Left lung (tissue), 10 donors: ENCODE measurements around the gene STK39. TPM values are rescaled to one million over a fixed set of nuclear protein-coding genes. Genes with fewer than 3 reads are reported as not detected.

Experiments
- ATAC-seq: fragments of 200-7000 bp; cut with Tn5 transposase; one replicate; pipeline ENCODE4 v1.9.1; 2020; ENCODE audit warnings: moderate library complexity
- DNase-seq, 4 donors: peaks; one replicate each; pipeline ENCODE4 v3.0.0-alpha.2; 2013 to 2020
- H3K27ac ChIP-seq, 2 donors: fragments of 200-600 bp; sonication (generic) in 1 of 2; one replicate each; pipeline versions ENCODE4 v1.5.0 to v1.8.0; 2020 to 2021
- H3K27me3 ChIP-seq, 2 donors: fragments of 200-600 bp; sonication (generic) in 1 of 2; one replicate each; pipeline versions ENCODE4 v1.5.0 to v1.8.0; 2020 to 2021
- H3K36me3 ChIP-seq, 2 donors: fragments of 200-600 bp; sonication (generic) in 1 of 2; one replicate each; pipeline versions ENCODE4 v1.5.0 to v1.8.0; 2020 to 2021
- H3K4me1 ChIP-seq, 2 donors: fragments of 200-600 bp; one replicate each; pipeline ENCODE4 v1.8.0; 2021
- H3K4me3 ChIP-seq, 2 donors: fragments of 200-600 bp; sonication (generic) in 1 of 2; one replicate each; pipeline versions ENCODE4 v1.5.0 to v1.8.0; 2020 to 2021; ENCODE audit warnings: mild to moderate bottlenecking in 1 of 2
- H3K9me3 ChIP-seq, 2 donors: fragments of 200-600 bp; sonication (generic) in 1 of 2; one replicate each; pipeline versions ENCODE4 v1.5.0 to v1.8.0; 2020 to 2021
- intact Hi-C, 2 donors: fragments of 100-400 bp; cut with DNase I; formaldehyde crosslinking; loops; one replicate each; pipeline versions ENCODE4 v1.11.2 to v1.14.2; 2022
- polyA plus RNA-seq, 6 donors: library from polyadenylated mRNA; unstranded; fragments of 120-200 nt; gene quantifications; one replicate each; pipeline ENCODE4 v1.2.1, GENCODE V29; 2013; ENCODE audit not compliant: insufficient read length in 6 of 6
- total RNA-seq, 2 donors: library from RNA; stranded (reverse); fragmentation: NEBNext Ultra II Directional; extraction: Animal tissue kit (Norgen Biotek cat#: 25700); gene quantifications; one replicate each; pipeline ENCODE4 v1.2.1, GENCODE V29; 2021
- TF ChIP-seq, protein P1 (sequence below), 2 donors: fragments of 200-600 bp; sonication (generic) in 1 of 2; IDR thresholded peaks; one replicate each; pipeline versions ENCODE4 v1.5.0 to v1.8.0; 2021; ENCODE audit warnings: antibody characterized with exemption in 2 of 2
- donor health status: DM: no; HTN: yes; CAD: no.
- donor health status: DM: no; HTN: no; CAD: no.

STK39 gene
- total and polyA plus RNA-seq, 8 donors, result 15.7 to 31.3 (median 27.0) TPM

- Histone ChIP-seq H3K36me3 (no peaks in the 10 kb centered on the region), H3K9me3 (no peaks in the 10 kb centered on the region), H3K27ac (no peak overlapping the region), H3K4me1 (no peaks in the 10 kb centered on the region), H3K27me3 (no peaks in the 10 kb centered on the region), H3K4me3 (no peak overlapping the region)
- intact Hi-C loops, result no loop called here
- no peak for DNase-seq
- TF ChIP-seq, protein P1, sequence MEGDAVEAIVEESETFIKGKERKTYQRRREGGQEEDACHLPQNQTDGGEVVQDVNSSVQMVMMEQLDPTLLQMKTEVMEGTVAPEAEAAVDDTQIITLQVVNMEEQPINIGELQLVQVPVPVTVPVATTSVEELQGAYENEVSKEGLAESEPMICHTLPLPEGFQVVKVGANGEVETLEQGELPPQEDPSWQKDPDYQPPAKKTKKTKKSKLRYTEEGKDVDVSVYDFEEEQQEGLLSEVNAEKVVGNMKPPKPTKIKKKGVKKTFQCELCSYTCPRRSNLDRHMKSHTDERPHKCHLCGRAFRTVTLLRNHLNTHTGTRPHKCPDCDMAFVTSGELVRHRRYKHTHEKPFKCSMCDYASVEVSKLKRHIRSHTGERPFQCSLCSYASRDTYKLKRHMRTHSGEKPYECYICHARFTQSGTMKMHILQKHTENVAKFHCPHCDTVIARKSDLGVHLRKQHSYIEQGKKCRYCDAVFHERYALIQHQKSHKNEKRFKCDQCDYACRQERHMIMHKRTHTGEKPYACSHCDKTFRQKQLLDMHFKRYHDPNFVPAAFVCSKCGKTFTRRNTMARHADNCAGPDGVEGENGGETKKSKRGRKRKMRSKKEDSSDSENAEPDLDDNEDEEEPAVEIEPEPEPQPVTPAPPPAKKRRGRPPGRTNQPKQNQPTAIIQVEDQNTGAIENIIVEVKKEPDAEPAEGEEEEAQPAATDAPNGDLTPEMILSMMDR (IDR thresholded peaks at IDR 0.05), result no peak
- ATAC-seq, result no peak
Observed at GRCh38 chr2:168290391-168290790, 43.0 kb upstream of the STK39 start.

DNA sequence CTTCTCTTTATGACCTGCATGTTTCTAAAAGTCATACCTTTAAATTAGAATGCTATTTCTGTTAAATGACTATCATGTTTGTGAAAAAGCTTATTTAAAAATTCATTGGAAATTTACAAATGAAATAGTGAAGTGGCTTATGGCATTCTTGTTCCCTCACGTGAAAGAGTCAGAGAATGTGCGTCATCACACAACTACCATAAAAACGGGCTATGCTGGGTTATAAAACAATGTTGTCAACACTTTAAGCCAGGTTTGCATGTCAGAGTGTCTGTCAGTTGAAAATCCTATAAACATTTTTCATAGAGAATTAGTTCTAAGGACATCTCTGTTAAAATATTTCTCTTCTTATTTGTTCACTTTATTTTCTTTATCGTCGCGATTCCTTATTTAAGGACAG is 42.5 kb upstream of the STK39 start:
- intact Hi-C loops, result no loop called here
- TF ChIP-seq, protein P1 (IDR thresholded peaks at IDR 0.05), result no peak
- no peaks in the 10 kb centered on the region for H3K4me1 ChIP-seq
- H3K4me3 ChIP-seq, result no peak overlapping the region
- no peak for DNase-seq
- no peaks in the 10 kb centered on the region for H3K9me3 ChIP-seq
- H3K27ac ChIP-seq, result no peak overlapping the region
- no peaks in the 10 kb centered on the region for H3K36me3 ChIP-seq
- ATAC-seq, result no peak
- H3K27me3 ChIP-seq, result no peaks in the 10 kb centered on the region

DNA sequence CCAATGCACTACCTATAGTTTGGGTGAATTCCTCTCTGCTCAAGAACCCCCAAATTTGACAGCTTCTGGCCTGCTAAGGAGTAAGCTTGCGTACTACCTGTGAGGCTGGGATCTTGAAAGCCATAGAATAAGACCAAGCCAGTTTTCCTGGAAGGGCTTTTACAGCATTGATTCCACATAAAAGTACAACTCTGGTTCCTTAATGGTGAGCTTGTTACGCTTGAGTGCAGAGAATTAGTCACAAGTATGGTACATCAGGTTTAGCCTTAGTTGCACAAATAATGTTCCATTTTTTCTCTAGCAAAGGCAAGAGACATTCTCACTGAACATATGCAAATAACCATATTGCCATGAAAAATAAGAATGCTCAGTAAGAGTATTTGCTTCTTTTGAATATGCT is 39.1 kb upstream of the STK39 start:
- H3K36me3 ChIP-seq, result no peaks in the 10 kb centered on the region
- no peak overlapping the region for H3K4me3 ChIP-seq
- H3K27ac ChIP-seq, result no peak overlapping the region
- H3K27me3 ChIP-seq, result no peaks in the 10 kb centered on the region
- no peaks in the 10 kb centered on the region for H3K9me3 ChIP-seq
- TF ChIP-seq, protein P1 (IDR thresholded peaks at IDR 0.05), result no peak
- ATAC-seq, result no peak
- intact Hi-C loops, result no loop called here
- DNase-seq, result no peak
- no peaks in the 10 kb centered on the region for H3K4me1 ChIP-seq

DNA sequence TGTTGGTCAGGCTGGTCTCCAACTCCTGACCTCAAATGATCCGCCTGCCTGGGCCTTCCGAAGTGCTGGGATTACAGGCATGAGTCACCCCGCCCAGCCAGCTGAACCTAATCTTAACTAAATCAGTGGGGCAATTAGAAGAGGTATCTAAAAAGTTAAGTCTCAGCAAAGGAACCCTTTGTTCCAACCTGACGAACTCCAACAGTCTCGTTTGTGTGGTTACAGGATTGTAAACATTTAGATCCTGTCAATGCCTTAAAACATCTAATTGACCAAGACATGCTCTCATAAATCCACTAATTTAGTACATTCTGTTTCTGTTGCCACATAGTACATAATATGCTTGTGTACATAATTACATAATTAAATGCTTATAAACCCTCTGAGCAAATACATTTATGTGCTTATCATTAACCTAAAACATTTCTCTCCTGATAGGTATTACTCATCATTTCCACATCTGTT is 31.1 kb upstream of the STK39 start:
- TF ChIP-seq, protein P1 (IDR thresholded peaks at IDR 0.05), result no peak
- Histone ChIP-seq H3K27ac (no peak overlapping the region), H3K27me3 (no peaks in the 10 kb centered on the region), H3K4me3 (no peak overlapping the region), H3K9me3 (no peaks in the 10 kb centered on the region), H3K36me3 (no peaks in the 10 kb centered on the region), H3K4me1 (no peaks in the 10 kb centered on the region)
- DNase-seq (no peak), ATAC-seq (no peak)
- intact Hi-C loops, result no loop called here

DNA sequence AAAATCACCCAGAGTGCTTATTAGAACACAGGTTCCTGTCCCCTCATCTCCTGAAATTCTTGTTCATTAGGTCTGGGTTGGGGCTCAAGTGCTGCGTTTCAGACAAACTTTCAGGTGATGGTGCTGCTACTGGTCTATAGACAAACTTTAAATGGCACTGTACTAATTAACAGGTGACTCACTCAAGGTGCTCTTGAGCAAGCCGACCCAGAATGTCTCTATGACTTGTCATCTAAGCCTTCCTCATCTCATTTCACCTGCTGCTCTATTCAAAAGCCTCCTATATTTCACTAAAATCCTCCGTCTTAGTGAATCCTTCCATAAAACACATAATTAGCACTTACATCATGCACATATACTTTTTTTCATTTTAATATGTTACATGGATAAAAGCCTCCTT is 29.9 kb upstream of the STK39 start:
- H3K27ac ChIP-seq, result no peak overlapping the region
- H3K36me3 ChIP-seq, result no peaks in the 10 kb centered on the region
- DNase-seq (no peak), ATAC-seq (no peak)
- no peaks in the 10 kb centered on the region for H3K9me3 ChIP-seq
- TF ChIP-seq, protein P1 (IDR thresholded peaks at IDR 0.05), result no peak
- intact Hi-C loops, result no loop called here
- H3K4me3 ChIP-seq, result no peak overlapping the region
- no peaks in the 10 kb centered on the region for H3K27me3 ChIP-seq
- H3K4me1 ChIP-seq, result no peaks in the 10 kb centered on the region
